GM12878 (cell line): ENCODE results near the gene LRRIQ4. TPM values are rescaled to one million over a fixed set of nuclear protein-coding genes. Genes with fewer than 3 reads are reported as not detected.

Experiments used
- ATAC-seq: fragments of 200-7000 bp; cut with Tn5 transposase; 3 replicates; pipeline ENCODE4 v1.9.1; 2020; ENCODE audit warnings: mild to moderate bottlenecking, moderate library complexity
- BruUV-seq: library from RNA; stranded (reverse); fragments of 400-500 nt; replicated peaks from 2 replicates; lab custom pipeline; 2021; lab: Mats Ljungman, UMichigan
- CTCF ChIA-PET: fragments of 300-600 bp; sonication (Branson Sonifier 250); formaldehyde crosslinking; extraction: SDS; loops from one replicate; lab custom pipeline; 2021; ENCODE audit warnings: inconsistent platforms; lab: Yijun Ruan, JAX
- POLR2A ChIA-PET: fragments of 350-600 bp; formaldehyde crosslinking; extraction: SDS; loops from one replicate; lab custom pipeline; 2021; ENCODE audit warnings: inconsistent platforms; lab: Charles Lee
- RAD21 ChIA-PET: fragments of 300-600 bp; sonication (Branson Sonifier 250); formaldehyde crosslinking; loops from one replicate; lab custom pipeline; 2023; ENCODE audit warnings: antibody characterized with exemption; ENCODE audit not compliant: unreplicated experiment; lab: Charles Lee
- SMC1A ChIA-PET: fragments of 300-600 bp; sonication (Branson Sonifier 250); formaldehyde crosslinking; loops from one replicate; lab custom pipeline; 2023; ENCODE audit not compliant: unreplicated experiment, uncharacterized antibody; lab: Charles Lee
- DNase-seq: peaks from one replicate; pipeline ENCODE4 v3.0.0-alpha.2; 2011; ENCODE audit warnings: low read depth, low spot score
- FAIRE-seq: peaks from 3 replicates; lab custom pipeline; 2011; peaks lifted over from hg19 to GRCh38; lab: Jason Lieb, UNC
- H2AFZ ChIP-seq: 2 replicates; pipeline ENCODE4 v1.6.0; 2011; ENCODE audit warnings: low read depth, low read length, control low read depth; ENCODE audit not compliant: control insufficient read depth
- H3K27ac ChIP-seq: 2 replicates; pipeline ENCODE4 v1.5.1; 2011; ENCODE audit warnings: control low read depth; ENCODE audit not compliant: control insufficient read depth, insufficient read depth
- H3K27me3 ChIP-seq, 2 experiments: replicated peaks in 1 of 2; 2 replicates each; pipeline versions ENCODE4 v1.6.0 to v1.6.1; 2011; ENCODE audit warnings: low read length in 1 of 2; ENCODE audit not compliant: control insufficient read depth in 2 of 2, insufficient read depth in 2 of 2
- H3K36me3 ChIP-seq, 2 experiments: 2 replicates each; pipeline ENCODE4 v1.5.1; 2011; ENCODE audit warnings: low read length in 1 of 2; ENCODE audit not compliant: control insufficient read depth in 2 of 2, insufficient read depth in 2 of 2
- H3K4me1 ChIP-seq: 2 replicates; pipeline ENCODE4 v1.6.1; 2011; ENCODE audit warnings: mild to moderate bottlenecking, low read length, moderate library complexity, mixed read lengths; ENCODE audit not compliant: control insufficient read depth, insufficient read depth
- H3K4me2 ChIP-seq: 2 replicates; pipeline ENCODE4 v1.6.0; 2011; ENCODE audit warnings: control low read depth; ENCODE audit not compliant: control insufficient read depth, insufficient read depth
- H3K4me3 ChIP-seq: fragments of 200-600 bp; sonication (generic); 2 replicates; pipeline ENCODE4 v1.5.1; 2016
- H3K79me2 ChIP-seq: 2 replicates; pipeline ENCODE4 v1.6.0; 2011; ENCODE audit warnings: low read length; ENCODE audit not compliant: control insufficient read depth, insufficient read depth
- H3K9ac ChIP-seq: 2 replicates; pipeline ENCODE4 v1.8.0; 2011; ENCODE audit warnings: low read length, control low read depth, mixed read lengths; ENCODE audit not compliant: control insufficient read depth, insufficient read depth
- H3K9me3 ChIP-seq: replicated peaks from 3 replicates; pipeline ENCODE4 v1.5.1; 2011; ENCODE audit warnings: mild to moderate bottlenecking, low read length; ENCODE audit not compliant: control insufficient read depth, insufficient read depth
- H4K20me1 ChIP-seq: 2 replicates; pipeline ENCODE4 v1.6.0; 2011; ENCODE audit not compliant: control insufficient read depth, insufficient read depth
- ASH2L ChIP-seq: fragments of 300-600, 200-600 bp; sonication (generic); IDR thresholded peaks from 2 replicates; pipeline ENCODE4 v1.6.1; 2017; ENCODE audit warnings: low read depth, mild to moderate bottlenecking, borderline replicate concordance
- ESRRA ChIP-seq: IDR thresholded peaks from 2 replicates; pipeline ENCODE4 v1.6.1; 2012; ENCODE audit warnings: mild to moderate bottlenecking, low read length, improper control_type of control experiment
- HCFC1 ChIP-seq: fragments of 150-350 bp; IDR thresholded peaks from 2 replicates; pipeline ENCODE4 v1.6.1; 2014; ENCODE audit warnings: low read length
- IKZF2 ChIP-seq, 2 experiments: fragments of 450-650 bp; IDR thresholded peaks; 2 replicates each; pipeline ENCODE4 v1.6.1; 2017; ENCODE audit warnings: mild to moderate bottlenecking in 2 of 2, moderate library complexity in 2 of 2
- MTA3 ChIP-seq: IDR thresholded peaks from 2 replicates; pipeline ENCODE4 v1.6.1; 2012; ENCODE audit warnings: low read length, inconsistent platforms, borderline replicate concordance
- NFYA ChIP-seq: IDR thresholded peaks from 2 replicates; pipeline ENCODE4 v1.6.1; 2011; ENCODE audit warnings: low read depth, mild to moderate bottlenecking, low read length, improper control_type of control experiment, borderline replicate concordance
- NFYB ChIP-seq: IDR thresholded peaks from 2 replicates; pipeline ENCODE4 v1.6.1; 2011; ENCODE audit warnings: low read depth, mild to moderate bottlenecking, low read length, improper control_type of control experiment, moderate library complexity; ENCODE audit not compliant: insufficient read depth
- RBBP5 ChIP-seq: fragments of 200-600 bp; sonication (generic); conservative IDR thresholded peaks from 2 replicates; pipeline ENCODE4 v1.6.1; 2016
- SMAD1 ChIP-seq: fragments of 450-650 bp; IDR thresholded peaks from 2 replicates; pipeline ENCODE4 v1.6.1; 2018; ENCODE audit warnings: mild to moderate bottlenecking, low read depth; ENCODE audit not compliant: partially characterized antibody
- SPI1 ChIP-seq: IDR thresholded peaks from 2 replicates; pipeline ENCODE4 v1.6.1; 2011; ENCODE audit warnings: low read depth, mild to moderate bottlenecking, low read length, moderate library complexity, borderline replicate concordance; ENCODE audit not compliant: insufficient read depth
- SREBF2 ChIP-seq: IDR thresholded peaks from 2 replicates; pipeline ENCODE4 v1.6.1; 2012; ENCODE audit warnings: mild to moderate bottlenecking, low read length
- SRF ChIP-seq, 2 experiments: IDR thresholded peaks; 2 replicates each; pipeline ENCODE4 v1.6.1; 2011; ENCODE audit warnings: low read depth in 2 of 2, low read length in 2 of 2, mild to moderate bottlenecking in 1 of 2, moderate library complexity in 1 of 2
- STAT3 ChIP-seq: IDR thresholded peaks from 2 replicates; pipeline ENCODE4 v1.6.1; 2011; ENCODE audit warnings: low read depth, low read length, improper control_type of control experiment
- WRNIP1 ChIP-seq: IDR thresholded peaks from 2 replicates; pipeline ENCODE4 v1.6.1; 2011; ENCODE audit warnings: low read depth, low read length, improper control_type of control experiment, borderline replicate concordance
- YBX1 ChIP-seq: fragments of 450-650 bp; IDR thresholded peaks from 2 replicates; pipeline ENCODE4 v1.6.1; 2016; ENCODE audit warnings: antibody characterized with exemption
- ZNF207 ChIP-seq: fragments of 450-650 bp; IDR thresholded peaks from 2 replicates; pipeline ENCODE4 v1.6.1; 2014; ENCODE audit warnings: antibody characterized with exemption, mild to moderate bottlenecking, borderline replicate concordance
- WGBS: methylation state at CpG from one replicate; pipeline ENCODE4 v1.1.6; 2016; ENCODE audit warnings: low lambda C conversion rate; ENCODE audit not compliant: insufficient replicate concordance, insufficient coverage; ENCODE audit errors: missing lambda C conversion rate; 5-methylcytosine and 5-hydroxymethylcytosine counted together
- in situ Hi-C: fragments of 300-500 bp; cut with MboI; formaldehyde crosslinking; loops from 9 replicates; pipeline ENCODE4 v1.14.3; 2018; ENCODE audit warnings: mixed read lengths
- intact Hi-C: fragments of 100-400 bp; cut with micrococcal nuclease; formaldehyde crosslinking; loops from one replicate; pipeline ENCODE4 v1.14.2; 2022; ENCODE audit not compliant: unreplicated experiment
- polyA plus RNA-seq, 11 experiments: library from polyadenylated mRNA; depleted of rRNA in 4 of 11; unstranded in 6 of 11; stranded (reverse) in 5 of 11; fragments of >200 nt; fragmentation: Nextera tagmentation in 4 of 11; fragmentation: Illumina TruSeq in 1 of 11; extraction: Ambion mirVana in 4 of 11; extraction: Trizol in 1 of 11; gene quantifications; 1 replicate in 1 of 11; 2 replicates in 10 of 11; pipeline versions ENCODE4 v1.2.1 to v1.2.3, GENCODE V29; 2011 to 2016; ENCODE audit warnings: inconsistent platforms in 2 of 11, missing spikeins in 2 of 11, low read depth in 1 of 11
- total RNA-seq, 4 experiments: library from RNA; depleted of rRNA in 3 of 4; stranded (reverse); fragments of >200 nt in 3 of 4; fragmentation: Illumina TruSeq in 1 of 4; extraction: Trizol in 1 of 4; gene quantifications; 2 replicates each; pipeline versions ENCODE4 v1.2.1 to v1.2.3, GENCODE V29; 2013 to 2021
- TF ChIP-seq, protein P1 (sequence below): IDR thresholded peaks from 2 replicates; pipeline ENCODE4 v1.6.1; 2011; ENCODE audit warnings: mild to moderate bottlenecking, low read depth, low read length, moderate library complexity; ENCODE audit not compliant: insufficient replicate concordance
- TF ChIP-seq, protein P2 (sequence below): fragments of 450-650 bp; formaldehyde crosslinking; IDR thresholded peaks from 2 replicates; pipeline ENCODE4 v1.5.0; 2022; ENCODE audit warnings: mild to moderate bottlenecking, missing genetic modification characterization

The LRRIQ4 gene
- total and polyA plus RNA-seq, 10 of the 15 experiments (the other 5 are each of a cell fraction or from before 2014, with no cell fraction given) = 0.06 to 0.21 (median 0.14) TPM; not detected in 3

DNA sequence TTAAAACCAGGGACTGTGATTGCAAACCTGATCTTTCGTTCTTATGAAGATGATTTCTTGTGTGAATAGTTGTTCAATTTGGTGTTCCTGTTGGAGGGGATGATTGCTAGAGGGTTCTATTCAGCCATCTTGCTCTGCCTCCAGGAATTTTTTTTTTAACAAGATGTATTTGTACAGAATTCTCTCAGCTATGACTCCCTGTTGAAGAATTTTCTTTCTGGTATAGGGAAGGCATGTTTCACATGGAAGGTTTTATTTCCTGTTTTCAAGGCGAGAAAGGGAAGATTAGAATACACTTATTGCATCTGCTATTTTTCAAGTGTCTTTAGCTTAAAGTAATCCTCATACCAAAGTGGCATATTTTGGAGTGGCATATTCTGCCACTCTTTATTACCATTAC is 5.6 kb downstream of the LRRIQ4 start (continued):
- TF ChIP-seq, protein P1, sequence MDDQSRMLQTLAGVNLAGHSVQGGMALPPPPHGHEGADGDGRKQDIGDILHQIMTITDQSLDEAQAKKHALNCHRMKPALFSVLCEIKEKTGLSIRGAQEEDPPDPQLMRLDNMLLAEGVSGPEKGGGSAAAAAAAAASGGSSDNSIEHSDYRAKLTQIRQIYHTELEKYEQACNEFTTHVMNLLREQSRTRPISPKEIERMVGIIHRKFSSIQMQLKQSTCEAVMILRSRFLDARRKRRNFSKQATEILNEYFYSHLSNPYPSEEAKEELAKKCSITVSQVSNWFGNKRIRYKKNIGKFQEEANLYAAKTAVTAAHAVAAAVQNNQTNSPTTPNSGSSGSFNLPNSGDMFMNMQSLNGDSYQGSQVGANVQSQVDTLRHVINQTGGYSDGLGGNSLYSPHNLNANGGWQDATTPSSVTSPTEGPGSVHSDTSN = no peak
- no peak for TF ChIP-seq SRF (IDR thresholded peaks at IDR 0.05; ENCODE audit: low read depth in 2 of 2, low read length in 2 of 2)
- TF ChIP-seq, all 136 proteins: peak for 0

DNA sequence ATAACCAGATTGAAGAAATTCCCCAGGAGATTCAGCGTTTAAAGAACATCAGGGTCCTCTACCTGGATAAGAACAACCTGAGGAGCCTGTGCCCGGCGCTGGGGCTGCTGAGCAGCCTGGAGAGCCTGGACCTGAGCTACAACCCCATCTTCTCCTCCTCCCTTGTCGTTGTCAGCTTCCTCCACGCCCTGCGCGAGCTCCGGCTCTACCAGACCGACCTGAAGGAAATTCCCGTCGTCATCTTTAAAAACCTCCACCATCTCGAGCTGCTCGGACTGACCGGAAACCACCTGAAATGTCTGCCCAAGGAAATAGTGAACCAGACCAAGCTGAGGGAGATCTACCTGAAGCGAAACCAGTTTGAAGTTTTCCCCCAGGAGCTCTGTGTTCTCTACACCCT is 9.4 kb downstream of the LRRIQ4 start:
- no peaks in the 10 kb centered on the region for H3K36me3 ChIP-seq
- ChIA-PET RAD21 (no interaction called here), SMC1A (interaction anchor here (0.6 to 1.0 kb wide), 2 partner anchors 8 to 330 kb away, joined by 3 read pairs; no protein-coding TSS in a partner anchor), POLR2A (no interaction called here), CTCF (interaction anchor here (0.6 kb wide), 1 partner anchor 42 kb away, joined by 3 read pairs; no protein-coding TSS in a partner anchor)
- in situ Hi-C loops (no loop called here), intact Hi-C loops (no loop called here)
- H4K20me1 ChIP-seq = no peaks in the 10 kb centered on the region
- DNase-seq (no peak), ATAC-seq (no peak), FAIRE-seq (no peak)
- H3K79me2 ChIP-seq = no peaks in the 10 kb centered on the region
- H3K27ac ChIP-seq = no peak overlapping the region
- TF ChIP-seq HCFC1 (no peak), MTA3 (no peak), RBBP5 (no peak), NFYA (no peak), WRNIP1 (no peak), NFYB (no peak), STAT3 (no peak), ESRRA (no peak), SPI1 (no peak), IKZF2 (IDR thresholded peaks at IDR 0.05) (no peak), YBX1 (no peak), ZNF207 (no peak), SMAD1 (no peak), SREBF2 (no peak), ASH2L (no peak)
- TF ChIP-seq, protein P2, sequence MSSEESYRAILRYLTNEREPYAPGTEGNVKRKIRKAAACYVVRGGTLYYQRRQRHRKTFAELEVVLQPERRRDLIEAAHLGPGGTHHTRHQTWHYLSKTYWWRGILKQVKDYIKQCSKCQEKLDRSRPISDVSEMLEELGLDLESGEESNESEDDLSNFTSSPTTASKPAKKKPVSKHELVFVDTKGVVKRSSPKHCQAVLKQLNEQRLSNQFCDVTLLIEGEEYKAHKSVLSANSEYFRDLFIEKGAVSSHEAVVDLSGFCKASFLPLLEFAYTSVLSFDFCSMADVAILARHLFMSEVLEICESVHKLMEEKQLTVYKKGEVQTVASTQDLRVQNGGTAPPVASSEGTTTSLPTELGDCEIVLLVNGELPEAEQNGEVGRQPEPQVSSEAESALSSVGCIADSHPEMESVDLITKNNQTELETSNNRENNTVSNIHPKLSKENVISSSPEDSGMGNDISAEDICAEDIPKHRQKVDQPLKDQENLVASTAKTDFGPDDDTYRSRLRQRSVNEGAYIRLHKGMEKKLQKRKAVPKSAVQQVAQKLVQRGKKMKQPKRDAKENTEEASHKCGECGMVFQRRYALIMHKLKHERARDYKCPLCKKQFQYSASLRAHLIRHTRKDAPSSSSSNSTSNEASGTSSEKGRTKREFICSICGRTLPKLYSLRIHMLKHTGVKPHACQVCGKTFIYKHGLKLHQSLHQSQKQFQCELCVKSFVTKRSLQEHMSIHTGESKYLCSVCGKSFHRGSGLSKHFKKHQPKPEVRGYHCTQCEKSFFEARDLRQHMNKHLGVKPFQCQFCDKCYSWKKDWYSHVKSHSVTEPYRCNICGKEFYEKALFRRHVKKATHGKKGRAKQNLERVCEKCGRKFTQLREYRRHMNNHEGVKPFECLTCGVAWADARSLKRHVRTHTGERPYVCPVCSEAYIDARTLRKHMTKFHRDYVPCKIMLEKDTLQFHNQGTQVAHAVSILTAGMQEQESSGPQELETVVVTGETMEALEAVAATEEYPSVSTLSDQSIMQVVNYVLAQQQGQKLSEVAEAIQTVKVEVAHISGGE (CRISPR knock-in tag) = no peak
- 87% methylated on average over 15 of the region's 15 CpGs for WGBS
- H2AFZ ChIP-seq = no peak overlapping the region
- H3K9me3 ChIP-seq = no peaks in the 10 kb centered on the region
- H3K4me3 ChIP-seq = no peak overlapping the region
- no peaks in the 10 kb centered on the region for H3K4me1 ChIP-seq
- BruUV-seq = no TSS peak
- H3K4me2 ChIP-seq = no peak overlapping the region
- no peak overlapping the region for H3K9ac ChIP-seq
- H3K27me3 ChIP-seq = no peaks in the 10 kb centered on the region; a peak in 1 of 4 replicates
